CD4-positive, alpha-beta T cell treated with Interleukin-15 for 4 hours (primary cell): Measurements from ENCODE around the gene MACROD2.

Experiments used
- DNase-seq: peaks from one replicate; pipeline ENCODE4 v3.0.0-alpha.2; 2020; ENCODE audit warnings: low spot score

MACROD2 gene

DNA sequence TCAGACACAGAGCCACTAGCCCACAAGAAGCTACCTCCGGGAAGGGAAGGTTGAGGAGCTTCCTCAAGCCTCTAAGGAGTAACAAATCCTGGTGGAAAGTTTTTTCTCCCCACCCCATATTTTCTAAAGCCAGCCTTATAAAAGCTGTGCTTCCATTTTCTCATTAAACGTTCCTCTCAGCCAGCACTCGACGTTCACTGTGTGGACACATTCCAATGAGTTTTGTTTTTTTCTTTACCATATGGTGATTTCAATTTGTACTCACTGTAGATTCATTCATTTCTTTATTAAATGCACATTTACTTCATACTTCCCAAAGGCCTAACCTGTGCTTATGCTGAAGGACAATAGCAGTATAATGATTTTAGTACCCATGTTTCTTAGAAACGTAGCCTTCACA, 536.5 kb downstream of the MACROD2 start:
- no peak for DNase-seq

DNA sequence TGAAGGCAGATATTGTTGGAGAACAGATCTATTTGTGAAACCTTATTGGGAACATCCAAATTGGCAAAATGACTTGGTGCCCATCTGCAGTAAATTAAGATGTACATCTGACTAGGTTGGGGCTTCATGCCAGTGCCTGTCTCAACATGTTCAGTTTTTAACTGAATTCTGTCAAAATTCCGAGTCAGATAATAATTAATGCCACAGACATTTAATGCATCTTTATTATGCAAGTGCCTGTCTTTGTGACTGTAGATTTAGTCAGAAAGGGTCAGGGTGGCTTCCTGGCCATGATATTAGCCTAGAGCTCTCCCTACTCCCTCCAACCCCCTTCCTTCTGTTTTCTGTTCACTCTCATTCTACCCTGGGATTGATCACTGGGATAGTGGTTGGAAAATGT, 541.4 kb downstream of the MACROD2 start:
- DNase-seq, result no peak

DNA sequence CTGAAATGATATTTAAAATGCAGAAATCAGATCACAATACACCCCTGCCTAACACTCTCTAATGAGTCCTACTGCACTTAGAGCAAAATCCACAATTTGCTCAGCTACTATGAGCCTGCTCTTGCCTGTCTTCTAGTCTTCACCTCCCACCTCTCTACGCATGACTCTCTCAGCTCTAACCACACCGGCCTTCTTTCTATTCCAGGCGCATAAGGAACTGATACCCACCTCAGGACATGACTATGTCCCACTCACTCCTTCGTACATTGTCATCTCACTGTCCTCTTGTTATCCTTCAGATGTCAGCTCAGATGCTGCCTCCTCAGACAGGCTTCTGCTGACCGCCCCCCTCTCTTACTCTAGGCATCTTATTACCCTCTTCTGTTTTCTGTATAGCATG, 543.1 kb downstream of the MACROD2 start:
- DNase-seq, result no peak

DNA sequence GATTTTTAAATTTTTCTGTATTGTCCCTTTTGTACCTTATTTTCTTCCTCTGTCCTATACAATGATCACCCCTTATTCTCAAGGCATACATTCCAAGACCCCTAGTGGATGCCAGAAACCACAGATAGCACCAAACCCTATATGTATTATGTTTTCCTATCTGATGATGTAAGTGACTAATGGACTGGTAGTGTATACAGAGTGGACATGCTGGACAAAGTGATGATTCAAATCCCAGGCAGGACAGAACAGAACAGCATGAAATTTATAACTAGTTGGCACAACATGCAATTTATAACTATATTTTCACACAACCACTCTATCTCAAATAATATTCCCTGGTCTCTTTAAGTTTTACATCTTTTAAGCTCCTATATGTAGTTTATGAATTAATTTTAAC, 547.7 kb downstream of the MACROD2 start:
- no peak for DNase-seq

DNA sequence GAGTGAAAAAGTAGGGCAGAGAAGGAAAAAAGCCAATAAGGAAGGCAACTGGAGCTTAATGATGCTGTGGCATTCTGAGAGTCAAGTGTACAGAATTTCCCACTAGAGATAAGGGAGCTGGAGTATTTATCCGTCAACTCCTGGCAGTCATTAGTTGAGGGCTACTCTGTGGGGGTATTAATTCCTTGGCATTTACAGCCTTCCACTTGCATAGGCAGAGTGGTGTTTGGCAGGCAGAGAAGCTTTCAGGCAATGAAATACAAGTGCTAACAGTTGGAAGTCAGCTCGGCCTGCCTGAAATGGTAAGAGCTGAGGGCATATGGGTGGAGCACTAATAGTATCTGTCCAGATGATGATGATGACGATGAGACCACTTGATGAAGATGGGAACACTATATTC, 549.4 kb downstream of the MACROD2 start:
- no peak for DNase-seq

DNA sequence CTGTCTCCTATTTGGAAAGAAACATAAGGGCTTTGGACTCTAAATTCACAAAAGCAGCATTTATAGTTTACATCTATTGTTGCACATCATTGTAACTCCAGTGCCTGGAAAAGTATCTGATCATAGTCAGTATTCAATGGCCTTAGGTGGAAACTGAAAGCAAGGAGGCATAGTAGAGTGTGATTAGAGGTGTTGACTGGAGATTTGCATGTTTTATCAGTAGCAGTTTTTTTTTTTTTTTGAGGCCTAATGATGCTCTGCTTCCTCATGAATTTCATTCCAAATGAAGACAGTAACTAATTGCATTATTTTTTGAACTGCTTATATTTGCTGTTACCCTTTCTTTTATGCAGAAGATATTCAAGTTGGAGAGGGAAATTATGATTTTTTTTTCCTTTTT, 555.3 kb downstream of the MACROD2 start:
- no peak for DNase-seq

DNA sequence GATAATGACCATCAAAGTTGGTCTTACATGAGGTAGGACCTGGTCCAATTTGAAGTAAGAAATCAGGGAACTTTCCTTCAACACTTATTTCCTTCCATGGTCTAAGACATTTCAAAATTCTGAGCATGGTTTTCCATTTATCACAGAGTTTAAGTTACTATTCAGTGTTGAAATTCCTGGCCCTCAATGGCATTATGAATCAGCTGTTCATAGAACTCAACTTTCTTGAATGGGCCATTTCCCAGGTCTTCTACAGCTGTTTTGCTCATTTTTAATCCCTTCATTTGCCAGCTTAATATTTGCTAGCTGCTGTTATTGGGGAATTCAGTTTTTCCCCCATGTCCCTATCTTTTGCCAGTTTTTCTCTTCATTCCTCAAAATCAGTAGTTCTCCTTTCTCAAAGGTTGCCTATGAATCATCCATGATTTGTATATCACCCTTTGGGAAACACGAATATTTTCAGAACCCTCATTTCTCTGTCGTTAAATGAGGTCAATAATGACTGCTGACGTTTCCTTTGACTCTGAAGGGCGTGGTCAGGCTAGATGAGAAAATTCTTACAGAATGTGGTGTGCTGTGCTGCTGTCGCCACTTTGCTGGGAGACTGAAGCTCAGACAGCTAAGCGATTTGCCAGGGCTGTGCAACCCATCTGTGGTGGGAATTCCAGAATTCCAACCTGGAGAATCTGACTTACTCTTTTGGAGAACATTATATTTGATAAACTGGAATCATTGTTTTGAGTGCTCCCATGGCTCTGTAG, 558.6 kb downstream of the MACROD2 start:
- DNase-seq, result no peak

DNA sequence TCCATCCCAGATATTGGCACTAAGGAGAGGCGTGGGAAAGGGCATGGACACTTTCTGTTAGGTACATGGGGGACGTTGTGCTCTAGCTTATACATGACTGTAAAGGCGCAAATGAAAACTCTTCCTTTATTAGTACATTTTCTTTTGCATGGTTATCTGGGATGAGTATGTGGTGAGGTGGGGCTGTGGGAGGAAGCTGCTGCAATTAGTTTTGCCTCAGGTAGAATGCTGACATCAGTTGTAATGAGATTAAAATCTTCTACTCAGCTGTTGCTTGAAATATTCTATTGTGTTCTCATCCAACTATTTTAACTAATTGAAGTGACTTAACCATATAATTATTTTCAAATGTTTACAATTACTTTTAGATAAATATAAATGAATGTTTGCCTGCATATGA, 560.4 kb downstream of the MACROD2 start:
- no peak for DNase-seq

DNA sequence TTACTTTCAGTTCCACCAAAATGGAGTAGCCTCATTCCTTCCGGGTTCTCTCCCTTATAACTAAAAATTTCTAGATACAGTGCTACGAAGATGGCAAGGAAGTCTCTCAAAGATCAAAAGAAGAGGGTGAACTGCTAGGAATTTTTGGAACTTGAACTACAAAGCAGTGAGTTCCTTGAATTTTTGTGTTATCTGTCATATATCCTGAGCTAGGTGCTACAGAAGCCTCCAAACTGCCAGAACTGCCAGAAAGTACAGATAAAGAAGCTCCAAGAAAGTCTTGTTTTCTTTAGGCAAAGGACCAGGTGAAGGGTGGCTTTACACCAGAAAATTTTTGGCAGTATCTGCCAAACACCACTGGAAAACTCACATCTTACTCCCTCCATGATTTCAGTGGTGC, 560.9 kb downstream of the MACROD2 start:
- no peak for DNase-seq

DNA sequence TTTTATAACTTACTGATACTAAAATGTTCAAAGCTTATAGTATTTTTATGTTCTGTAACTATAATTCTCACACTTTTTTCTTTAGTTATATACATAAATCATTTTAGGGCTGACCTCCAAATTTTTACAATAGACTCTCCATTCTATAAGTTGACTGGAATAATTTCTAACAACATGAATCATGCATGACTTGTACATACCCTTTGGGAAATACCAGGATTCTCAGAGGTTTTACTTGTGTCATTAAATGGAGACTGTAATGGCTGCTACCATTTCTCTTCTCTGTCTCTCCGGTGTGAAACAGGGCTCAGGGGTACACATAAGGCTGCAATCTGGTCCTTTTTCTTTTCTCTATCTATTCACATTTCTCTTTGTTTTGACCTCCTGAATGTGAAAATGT, 564.3 kb downstream of the MACROD2 start:
- DNase-seq, result no peak

DNA sequence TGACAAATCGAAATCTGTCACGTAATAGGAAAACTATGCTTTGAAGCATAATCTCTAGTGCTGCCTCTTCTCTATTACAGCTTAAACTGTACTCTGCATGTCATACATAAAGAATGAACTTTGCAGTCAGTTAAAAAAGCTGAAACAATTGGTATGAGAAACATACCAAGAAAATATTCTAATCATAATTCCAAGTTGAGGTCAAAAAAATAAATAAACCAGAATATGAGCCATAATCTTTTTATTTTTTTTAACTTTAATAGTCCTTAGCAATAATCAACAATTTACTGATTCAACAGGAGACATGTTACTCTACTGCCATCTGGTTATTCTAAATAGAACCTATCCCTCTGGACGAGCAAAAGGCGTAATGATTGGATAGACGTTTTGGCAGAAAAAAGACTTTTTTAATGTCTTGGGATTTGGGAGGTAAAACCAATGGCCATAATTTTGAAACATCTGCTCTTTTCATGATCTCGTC, 566.5 kb downstream of the MACROD2 start:
- no peak for DNase-seq

DNA sequence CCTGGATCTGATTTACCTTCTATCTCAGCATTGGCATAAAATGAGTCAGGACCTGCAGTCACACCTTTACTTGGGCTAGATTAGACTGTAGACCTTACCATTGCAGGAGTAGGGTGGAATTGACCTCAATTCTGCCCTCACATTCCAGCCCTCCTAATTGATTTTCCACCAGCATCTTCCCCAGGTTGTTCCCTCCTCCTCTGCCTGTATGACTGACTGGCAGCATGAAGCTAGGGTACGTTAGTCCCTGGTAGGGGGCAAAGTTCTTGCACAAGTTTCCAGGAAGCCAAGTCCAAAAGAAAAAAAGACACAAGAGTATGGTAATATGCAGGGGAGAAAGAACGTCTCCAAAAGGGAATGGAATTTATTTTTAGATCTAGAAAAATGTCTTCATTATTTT, 567.7 kb downstream of the MACROD2 start:
- DNase-seq, result no peak

DNA sequence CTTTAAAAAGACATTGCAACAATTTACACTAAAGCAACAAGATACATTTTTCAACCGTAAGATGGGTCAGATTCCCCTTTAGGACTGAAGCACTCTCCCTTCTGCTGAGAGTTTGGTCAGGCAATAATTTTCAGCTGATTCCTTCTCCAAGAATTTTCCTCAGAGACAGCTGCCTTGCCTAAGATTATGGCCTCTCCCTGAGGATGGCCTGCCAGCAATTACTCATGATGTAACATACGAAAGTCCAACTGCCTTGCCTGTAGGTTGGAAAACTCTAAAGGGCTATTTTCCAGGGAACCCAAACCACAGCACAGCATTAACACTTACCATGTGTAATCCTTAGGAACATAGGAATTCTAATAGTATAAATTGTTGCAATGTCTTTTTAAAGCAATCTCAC, 571.2 kb downstream of the MACROD2 start:
- DNase-seq, result no peak

DNA sequence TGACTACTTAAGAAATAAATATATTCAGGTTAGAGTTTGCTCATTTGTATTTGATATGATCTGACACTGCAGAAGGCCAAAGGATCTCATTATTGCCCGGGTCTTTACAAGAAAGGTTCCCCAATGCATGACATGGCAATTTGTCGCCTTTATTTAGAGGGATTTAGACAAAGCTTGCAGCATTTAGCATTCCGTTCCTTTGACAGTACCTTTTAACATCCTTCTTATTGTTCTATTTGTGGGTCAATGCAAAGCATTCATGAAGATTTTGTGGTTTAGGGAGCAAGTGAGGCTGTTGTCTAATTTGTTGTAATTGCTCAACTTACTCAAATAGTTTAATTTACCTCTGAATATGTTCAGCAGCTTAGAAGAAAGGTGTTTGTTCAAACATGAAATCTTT, 572.9 kb downstream of the MACROD2 start:
- no peak for DNase-seq

DNA sequence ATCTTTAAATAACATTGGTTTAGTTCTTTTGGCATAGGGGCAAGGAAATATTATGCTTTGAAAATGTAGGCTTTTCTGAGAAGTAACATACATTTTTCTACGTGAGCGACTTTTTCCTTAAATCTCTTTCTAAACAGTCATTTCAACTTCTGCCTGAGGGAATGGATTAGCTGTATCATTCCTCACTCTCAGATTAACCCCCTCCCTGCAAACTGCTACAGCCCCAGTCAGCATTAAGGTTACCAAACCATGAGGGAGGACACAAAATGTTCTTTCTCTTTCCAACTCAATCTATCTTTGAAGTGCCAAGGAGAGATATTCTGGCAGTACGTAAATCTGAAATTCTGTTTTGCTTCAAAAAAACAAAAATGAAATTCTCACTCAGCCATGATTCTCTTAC, 573.4 kb downstream of the MACROD2 start:
- DNase-seq, result no peak

DNA sequence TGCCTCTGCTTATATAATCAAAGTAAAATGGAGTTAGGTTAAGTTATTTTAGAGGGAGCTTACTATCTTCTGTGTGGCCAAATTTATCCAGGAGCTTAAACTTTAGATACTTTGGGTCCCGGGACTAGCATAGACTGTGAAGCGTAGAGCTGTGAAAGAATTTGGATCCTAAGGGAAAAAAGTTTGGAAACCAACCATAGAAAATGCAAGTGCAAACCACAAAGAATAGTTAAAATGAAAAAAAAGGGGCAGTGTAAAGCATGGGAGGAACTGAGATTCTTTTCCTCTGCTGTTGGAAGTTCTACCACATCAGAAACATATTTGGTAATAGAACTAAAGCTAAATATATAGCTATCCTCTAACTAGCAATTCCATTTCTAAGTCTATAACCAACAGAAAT, 574.3 kb downstream of the MACROD2 start:
- no peak for DNase-seq

DNA sequence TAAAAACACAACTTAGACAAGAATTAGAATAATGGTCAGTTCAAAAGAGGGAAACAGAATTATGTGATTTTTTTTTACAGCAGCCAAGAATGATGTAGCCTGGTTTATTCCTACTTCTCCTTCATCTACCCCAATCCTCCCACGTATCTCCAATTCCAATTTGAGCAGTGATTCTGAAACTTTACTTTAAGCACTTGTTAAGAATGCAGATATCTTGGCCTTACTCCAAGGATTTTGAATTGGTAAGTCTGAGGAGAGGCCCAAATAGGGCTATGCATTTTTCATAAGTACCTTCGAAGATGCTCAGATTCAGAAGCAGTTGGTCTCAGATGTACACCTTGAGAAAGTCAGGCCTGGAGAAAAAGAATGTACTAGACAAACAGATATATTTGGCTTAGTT, 575.5 kb downstream of the MACROD2 start:
- DNase-seq, result no peak

DNA sequence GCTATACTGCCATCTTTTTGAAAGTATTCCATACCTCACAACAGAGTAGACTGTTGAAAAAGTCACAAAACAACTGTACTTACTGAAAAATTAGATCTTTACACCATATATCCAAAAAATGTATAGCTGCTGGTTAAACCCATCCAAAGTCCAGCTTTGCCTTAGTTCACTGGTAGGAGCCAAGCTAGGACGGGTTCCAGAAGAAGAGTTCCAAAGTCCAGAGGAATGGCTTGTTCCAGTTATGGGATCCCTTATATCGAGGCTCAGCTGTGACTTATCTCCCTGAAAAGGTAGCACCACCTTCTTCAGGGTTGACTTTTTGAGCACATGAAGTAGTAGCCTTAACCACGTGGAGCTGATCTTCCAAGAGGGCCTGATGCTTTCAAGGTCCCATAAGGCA, 578.4 kb downstream of the MACROD2 start:
- DNase-seq, result no peak

DNA sequence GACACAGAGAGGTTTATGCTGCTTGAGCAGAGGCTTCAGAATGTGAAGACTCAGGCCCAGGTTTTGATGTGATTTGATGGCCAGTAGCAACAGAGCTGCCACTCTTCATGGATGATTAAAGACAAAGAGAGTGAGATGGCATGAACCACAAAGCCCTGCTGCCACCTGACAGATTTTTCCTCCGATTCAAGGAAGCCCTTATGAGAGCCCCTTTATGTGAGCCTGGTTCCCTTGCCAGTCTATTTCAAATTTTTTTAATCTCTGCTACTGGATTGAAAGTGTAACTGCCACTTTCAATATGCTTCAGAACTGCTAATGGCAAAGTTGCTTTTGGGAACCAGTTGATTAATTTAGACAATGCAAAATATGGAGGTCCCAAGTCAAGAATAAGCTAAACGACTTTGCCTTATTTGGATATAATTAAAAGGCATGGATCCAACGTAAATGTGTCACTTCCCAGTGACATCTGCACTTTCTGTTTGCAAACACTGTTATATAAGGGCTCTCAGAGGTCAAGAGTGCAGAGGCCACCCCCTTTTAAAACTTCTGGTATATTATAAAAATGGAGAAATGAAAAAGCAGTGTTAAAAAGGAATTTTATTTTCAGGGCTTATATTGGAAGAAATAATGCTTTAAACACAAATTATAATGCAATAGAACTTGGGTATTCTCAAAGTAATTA, 581.0 kb downstream of the MACROD2 start:
- DNase-seq, result no peak

DNA sequence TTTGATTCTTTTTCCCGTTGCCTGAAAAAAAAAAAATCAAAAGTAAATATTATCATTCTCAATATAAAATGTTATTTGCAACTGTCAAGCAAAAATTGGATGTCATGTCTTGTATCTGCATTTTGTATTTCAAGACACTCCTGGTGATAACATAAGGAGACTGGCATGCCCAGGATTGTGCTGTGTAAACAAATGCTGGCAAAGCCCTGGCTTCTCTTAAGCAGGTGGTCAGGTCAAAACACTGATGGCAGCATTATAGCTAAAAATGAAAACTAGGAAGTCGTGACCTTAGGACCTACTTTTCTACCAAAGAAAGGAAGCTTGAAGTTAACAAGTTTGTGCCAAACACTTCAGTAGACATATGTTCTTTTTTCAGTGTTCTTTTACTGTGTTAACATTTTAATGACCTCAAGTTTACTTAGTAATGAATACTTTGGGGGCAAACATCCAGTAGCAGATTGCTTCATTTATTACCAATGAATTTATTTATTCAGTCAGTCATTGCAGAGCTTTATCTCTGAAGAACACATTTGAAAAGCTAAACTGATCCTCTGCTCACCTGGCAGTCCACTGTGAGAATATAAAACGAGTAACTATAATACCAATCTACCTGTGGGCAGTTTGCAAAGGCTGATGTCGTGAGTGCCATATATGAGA, 585.2 kb downstream of the MACROD2 start:
- no peak for DNase-seq

DNA sequence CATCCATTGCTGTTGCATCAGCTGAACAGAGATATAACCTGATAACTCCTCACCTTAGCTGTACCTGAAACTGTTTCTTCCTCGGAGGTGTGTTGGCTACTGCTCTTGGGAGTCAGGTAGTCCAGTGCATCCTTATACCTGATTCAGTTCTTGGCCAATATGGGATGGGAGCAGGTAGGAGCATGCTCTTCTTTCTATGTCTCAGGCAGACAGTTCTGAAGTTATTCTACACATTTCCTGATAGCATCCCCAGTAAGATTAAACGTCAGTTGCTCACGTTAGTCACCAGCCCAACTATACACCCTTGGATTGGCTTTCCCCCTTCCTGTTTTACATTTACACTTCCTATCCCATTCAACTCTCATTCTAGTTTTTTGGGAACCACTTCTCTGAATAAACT, 586.4 kb downstream of the MACROD2 start:
- no peak for DNase-seq

DNA sequence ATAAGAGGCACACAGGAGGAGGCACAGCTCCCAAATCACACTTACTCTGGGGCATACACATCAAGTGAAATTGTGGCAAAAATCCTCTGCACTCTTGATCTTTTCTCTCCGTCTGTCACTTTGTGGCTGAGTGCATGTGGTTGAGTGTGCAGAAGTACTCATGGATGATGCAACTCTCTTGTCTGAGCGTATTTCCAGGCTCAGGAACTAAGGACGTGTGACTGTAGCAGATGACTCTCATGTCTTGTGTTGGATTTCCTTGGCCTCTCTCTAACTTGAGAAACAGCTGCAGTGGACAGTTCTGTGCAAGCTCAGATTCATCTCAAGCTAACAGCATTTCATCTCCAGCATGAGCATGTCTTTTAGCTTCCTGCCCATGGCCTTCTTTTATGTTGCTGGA, 587.5 kb downstream of the MACROD2 start:
- no peak for DNase-seq

DNA sequence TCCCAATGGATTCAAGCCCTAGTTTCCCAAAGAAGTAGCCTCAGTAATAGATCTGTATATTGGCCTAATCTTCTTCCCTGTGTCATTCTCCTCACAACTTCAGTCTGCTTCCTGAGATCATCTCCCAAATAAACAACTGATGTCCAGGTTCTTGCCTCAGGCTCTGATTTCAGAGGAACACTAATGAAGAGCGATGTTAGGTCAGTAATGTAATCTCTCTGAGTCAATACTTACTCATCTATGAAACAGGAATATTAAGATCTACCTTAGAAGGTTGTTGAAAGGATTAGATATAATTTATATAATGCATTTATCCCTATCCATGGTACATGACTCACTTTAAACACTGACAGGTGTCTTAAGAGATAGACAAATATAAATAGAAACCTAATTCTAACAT, 588.1 kb downstream of the MACROD2 start:
- no peak for DNase-seq
